HG02870 (cell line): ENCODE results near the gene ELL3.
"Not testable (repeated sequence)": the region's sequence is repeated elsewhere in the genome, so short reads cannot be mapped to it uniquely, and the experiment has no call there.

Experiments
- ATAC-seq: cut with Tn5 transposase; IDR thresholded peaks from one replicate; pipeline ENCODE4 v1.9.1; 2021; ENCODE audit warnings: mild to moderate bottlenecking, moderate library complexity; ENCODE audit not compliant: unreplicated experiment

The ELL3 gene

GRCh38 chr15:43728053-43728725 lies 48.6 kb downstream of the ELL3 start:
- not testable (repeated sequence) for ATAC-seq

GRCh38 chr15:43726306-43726705 lies 50.5 kb downstream of the ELL3 start:
- not testable (repeated sequence) for ATAC-seq

- ATAC-seq = no peak
These were observed 53.6 kb downstream of the ELL3 start for GRCh38 chr15:43723151-43723550.
